Measurements from ENCODE around the gene PAK2.
A peak's percentile ranks its signal among the peaks of the same experiment; 100 is the strongest.
"Not testable (repeated sequence)": the region's sequence is repeated elsewhere in the genome, so short reads cannot be mapped to it uniquely, and the experiment has no call there.

Gene PAK2

GRCh38 chr3:196739671-196740480, at the start of gene PAK2:
Gene PAK2, plus strand, starts transcription at chr3:196739857. Its CDS starts 42,790 bp downstream, at chr3:196782647.
- peak; percentile 79 for DNase-seq

DNA sequence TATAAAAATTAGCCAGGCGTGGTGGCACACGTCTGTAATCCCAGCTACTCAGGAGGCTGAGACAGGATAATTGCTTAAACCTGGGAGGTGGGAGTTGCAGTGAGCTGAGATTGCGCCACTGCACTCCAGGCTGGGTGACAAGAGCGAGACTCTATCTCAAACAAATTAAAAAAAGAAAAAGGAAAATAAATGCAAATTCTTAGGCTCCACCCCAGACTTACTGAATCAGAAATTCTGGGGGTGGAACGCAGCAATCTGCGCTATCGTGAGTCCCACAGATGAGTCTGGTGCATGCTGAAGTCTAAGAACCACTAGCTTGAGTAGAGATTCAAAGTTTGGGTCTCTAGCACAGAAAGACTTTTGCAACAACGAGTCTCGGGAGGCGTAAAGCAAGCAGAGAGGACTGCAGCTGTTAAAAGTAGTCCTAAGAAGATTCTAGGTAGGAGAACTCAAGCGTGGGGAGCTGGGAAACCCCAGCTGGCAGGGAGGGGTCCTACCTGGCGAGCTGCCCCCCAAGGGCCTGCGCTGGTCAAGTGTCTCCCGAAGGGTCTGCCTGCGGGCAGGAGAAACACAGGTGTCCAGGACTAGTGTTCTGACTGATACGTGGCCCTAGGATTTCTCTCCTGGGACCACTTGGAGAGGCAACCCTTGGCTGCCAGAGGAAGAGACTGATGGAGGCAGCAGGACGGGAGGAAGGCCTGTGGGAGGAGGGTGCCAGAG, 49.6 kb upstream of the PAK2 start:
- DNase-seq = no peak

GRCh38 chr3:196691386-196691785, 48.3 kb upstream of the PAK2 start:
- DNase-seq = no peak

DNA sequence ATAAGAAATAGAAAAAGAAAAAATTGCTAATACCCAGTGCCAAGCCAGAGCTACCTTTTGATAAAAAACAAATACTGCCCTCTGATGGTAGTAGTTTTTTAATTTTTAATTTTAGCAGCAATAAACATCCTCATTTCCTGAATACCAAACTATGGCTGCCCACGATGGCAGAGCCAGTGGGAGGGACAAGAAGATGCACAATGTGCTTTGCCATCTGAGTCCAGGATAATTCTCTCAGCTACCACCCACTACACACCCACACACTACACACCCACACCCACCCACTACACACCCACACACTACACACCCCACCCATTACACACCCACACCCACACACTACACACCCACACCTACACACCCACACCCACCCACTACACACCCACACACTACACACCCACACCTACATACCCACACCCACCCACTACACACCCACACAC, 45.4 kb upstream of the PAK2 start:
- no peak for DNase-seq

DNA sequence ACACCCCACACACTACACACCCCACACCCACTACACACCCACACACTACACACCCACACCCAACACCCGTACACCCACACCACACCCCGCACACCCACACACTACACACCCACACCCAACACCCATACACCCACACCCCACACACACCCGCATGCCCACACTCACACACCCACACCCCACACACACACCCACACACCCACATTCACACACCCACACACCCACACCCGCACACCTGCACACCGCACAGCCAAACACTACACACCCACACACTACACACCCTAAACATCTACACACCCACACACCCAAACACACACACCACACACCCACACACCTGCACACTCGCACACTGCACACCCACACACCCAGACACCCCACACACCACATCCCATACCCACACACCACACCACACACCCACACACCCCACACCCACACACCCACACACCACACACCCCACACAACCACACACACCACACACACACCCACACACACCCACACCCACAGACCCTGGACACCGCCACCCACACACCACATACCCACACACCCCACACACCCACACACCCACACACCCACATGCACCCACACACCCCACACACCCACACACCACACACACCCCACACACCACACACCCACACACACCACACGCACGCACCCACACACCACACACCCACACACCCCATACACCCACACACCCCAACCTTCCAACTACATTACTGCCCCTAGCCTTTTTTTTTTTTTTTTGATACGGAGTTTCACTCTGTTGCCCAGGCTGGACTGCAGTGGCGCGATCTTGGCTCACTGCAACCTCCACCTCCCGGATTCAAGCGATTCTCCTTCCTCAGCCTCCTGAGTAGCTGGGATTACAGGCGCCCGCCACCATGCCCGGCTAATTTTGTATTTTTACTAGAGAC, 44.5 kb upstream of the PAK2 start:
- DNase-seq = no peak

DNA sequence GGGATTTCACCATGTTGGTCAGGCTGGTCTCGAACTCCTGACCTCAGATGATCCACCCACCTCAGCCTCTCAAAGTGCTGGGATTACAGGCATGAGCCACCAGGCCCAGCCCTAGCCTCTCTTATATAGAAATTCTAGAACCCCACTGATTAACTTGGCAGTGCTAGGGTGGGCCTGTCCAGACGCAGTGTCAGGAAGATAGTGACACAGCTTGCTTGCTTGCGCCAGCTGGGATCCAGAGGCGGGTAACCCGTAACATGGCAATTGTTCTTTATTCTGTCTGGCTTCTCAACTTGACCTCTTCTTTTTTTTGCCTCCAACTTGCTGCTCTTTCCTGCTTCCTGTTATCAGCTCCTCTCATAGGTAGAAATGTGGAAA, 43.8 kb upstream of the PAK2 start:
- no peak for DNase-seq

GRCh38 chr3:196697270-196697669, 42.4 kb upstream of the PAK2 start:
- DNase-seq = no peak

DNA sequence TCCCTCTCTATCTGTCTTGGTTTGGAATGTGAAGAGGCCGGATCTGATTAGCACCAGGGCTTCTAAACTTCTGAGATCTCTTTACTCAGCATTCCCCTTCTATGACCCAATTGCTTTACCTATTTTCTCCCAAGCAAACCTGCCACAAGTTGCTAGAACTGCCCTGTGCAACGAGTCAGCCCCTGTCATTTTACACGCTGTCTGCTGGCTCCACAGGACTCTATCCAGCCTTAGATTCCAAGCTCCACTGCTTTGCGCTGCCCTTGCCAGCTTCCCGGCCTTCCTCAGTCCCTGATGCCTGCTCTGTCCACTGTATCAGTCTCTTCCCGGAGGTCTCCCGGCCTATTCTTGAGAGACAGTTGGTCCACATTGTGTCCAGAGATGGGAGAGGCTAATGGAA, 39.9 kb upstream of the PAK2 start:
- DNase-seq = no peak

GRCh38 chr3:196700801-196701200, 38.9 kb upstream of the PAK2 start:
- peak; percentile 18 for DNase-seq

DNA sequence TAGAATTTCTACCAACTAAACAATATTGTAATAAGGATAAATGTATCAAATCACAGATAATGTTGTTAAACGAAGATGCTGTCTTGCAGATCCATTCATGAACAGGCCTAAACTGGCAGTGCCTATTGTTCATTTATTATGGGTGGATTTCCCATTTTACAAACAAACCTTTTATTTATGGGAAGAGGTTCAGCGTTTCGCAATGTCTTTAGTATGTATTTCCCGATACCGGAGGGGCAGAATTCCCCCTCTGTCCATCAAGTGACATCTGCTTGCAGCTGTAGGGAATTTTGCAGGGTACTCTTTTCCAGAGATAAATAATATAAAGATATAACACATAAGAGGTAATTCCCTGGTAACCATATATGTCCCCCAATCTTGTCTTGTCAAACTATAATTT, 33.3 kb upstream of the PAK2 start:
- DNase-seq = no peak

- DNase-seq = no peak
Measured at GRCh38 chr3:196706731-196707130, 32.9 kb upstream of the PAK2 start.

GRCh38 chr3:196707566-196707965, 32.1 kb upstream of the PAK2 start:
- DNase-seq = no peak

DNA sequence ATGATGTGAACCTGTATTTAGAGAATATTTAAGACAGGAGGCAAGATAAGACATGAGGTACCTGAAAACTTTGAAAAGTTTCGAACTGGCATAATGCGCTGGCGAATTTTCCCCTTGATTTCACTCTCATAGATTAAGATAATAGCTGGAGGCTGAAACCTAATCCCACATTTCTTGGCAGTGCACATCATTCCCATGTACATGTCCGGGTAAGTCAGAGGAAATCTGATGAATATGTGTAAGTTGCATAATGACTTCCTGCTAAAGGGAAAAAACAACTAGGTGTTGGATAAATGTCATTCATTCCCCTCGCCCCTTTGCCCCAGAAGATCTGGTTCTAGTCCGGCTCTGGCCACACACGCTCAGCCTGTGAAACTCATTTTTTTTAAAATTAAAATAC, 31.2 kb upstream of the PAK2 start:
- no peak for DNase-seq

GRCh38 chr3:196711838-196712513, 27.7 kb upstream of the PAK2 start, which contains the start of the genes CEP19 and PIGX:
Gene CEP19, minus strand, starts transcription at chr3:196712250. Its CDS starts 3,593 bp downstream, at chr3:196708657.
Gene PIGX, plus strand, starts transcription at chr3:196712377.
- DNase-seq = no peak

GRCh38 chr3:196712514-196713413, 26.9 kb upstream of the PAK2 start:
- no peak for DNase-seq

DNA sequence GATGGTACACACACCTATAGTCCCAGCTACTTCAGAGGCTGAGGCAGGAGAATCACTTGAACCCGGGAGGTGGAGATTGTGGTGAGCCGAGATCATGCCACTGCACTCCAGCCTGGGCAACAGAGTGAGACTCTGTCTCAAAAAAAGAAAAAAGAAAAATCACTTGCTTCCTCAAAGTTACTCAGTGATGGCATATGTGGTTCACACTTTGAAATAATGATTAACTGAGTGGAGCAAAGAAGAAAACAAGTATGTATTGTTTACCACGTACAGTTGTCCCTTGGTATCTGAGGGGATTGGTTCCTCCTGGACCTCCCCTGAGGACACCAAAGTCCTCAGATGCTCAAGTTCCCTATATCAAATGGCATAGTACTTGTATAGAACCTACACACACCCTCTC, 22.5 kb upstream of the PAK2 start:
- not testable (repeated sequence) for DNase-seq

DNA sequence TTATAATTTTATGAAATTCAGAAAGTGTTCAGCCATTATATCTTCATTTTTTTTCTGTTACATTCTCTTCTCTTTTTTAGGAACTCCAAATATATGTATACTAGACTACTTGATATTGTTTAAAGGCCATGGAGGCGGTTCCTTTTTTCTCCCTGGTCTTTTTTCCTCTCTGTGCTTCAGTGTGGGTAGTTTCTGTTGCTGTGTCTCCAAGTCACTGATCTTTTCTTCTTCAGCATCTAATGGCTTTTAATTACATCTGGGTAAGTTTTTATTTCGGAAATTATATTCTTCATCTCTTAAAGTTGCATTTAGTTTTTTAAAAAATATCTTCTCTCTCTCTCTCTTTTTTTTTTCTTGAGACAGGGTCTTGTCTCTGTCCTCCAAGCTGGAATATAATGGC, 18.6 kb upstream of the PAK2 start:
- no peak for DNase-seq

DNA sequence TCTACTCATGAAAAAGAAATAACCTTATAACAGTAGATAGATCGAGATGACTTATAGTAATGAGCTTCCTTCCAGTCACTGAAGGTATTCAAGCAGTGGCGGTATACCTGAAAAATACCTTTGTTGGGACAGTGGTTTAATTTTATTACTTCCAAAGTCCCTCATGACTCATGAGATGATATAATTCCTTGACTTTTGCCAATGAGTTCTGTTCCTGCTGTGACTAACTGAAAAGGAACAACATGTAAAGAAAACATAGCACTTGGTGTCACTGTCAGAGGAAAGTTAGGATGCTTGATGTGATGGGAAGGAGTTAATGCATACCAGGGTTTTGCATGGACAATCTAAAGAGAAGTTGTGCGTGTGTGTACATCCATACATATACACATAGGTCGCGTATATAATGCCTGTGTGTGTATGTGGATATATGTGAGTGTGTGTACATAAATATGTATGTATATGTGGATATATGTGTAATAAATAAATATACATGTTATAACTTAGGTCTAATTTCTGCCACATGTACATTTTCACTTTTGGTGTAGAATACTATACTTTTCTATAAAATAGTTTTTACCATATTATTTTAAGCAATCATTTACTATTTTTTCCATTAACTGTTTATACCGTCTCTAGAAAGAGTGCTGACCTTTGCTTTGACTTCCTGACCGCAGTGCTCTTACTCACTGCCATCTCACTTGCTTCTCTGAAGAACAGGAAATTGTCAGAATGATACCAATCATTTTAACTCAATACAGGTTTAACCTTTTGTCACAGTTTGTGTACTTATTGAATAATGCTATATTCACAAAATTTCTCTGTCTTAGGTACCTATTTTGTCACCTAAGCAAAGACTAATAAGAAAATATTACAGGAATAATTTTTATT, 12.6 kb upstream of the PAK2 start:
- no peak for DNase-seq

- no peak for DNase-seq
Measured at GRCh38 chr3:196735751-196736150, 3.9 kb upstream of the PAK2 start.

- no peak for DNase-seq
Measured at GRCh38 chr3:196736670-196737374, 2.8 kb upstream of the PAK2 start.

All from SIG-M5 (cell line).